DOHH2 (cell line): ENCODE results near the gene RARG.
A peak's percentile ranks its signal among the peaks of the same experiment; 100 is the strongest.

Experiments
- H3F3A ChIP-seq: fragments of 200-600 bp; sonication (generic), shearing (Covaris generic); 2 replicates; pipeline ENCODE4 v1.6.0; 2016; ENCODE audit warnings: antibody characterized with exemption, mild to moderate bottlenecking; ENCODE audit not compliant: control insufficient read depth, insufficient read depth
- H3K27ac ChIP-seq: fragments of 200-600 bp; sonication (generic); 2 replicates; pipeline ENCODE4 v1.5.1; 2014; ENCODE audit warnings: low read depth, mild to moderate bottlenecking, low read length, moderate library complexity
- H3K27me3 ChIP-seq: fragments of 200-600 bp; sonication (generic); 2 replicates; pipeline ENCODE4 v1.6.1; 2014; ENCODE audit warnings: mild to moderate bottlenecking, low read length, mixed read lengths; ENCODE audit not compliant: control insufficient read depth
- H3K36me3 ChIP-seq: fragments of 200-600 bp; sonication (generic); 2 replicates; pipeline ENCODE4 v1.6.1; 2014; ENCODE audit warnings: mild to moderate bottlenecking, low read length, moderate library complexity, mixed read lengths; ENCODE audit not compliant: control insufficient read depth
- H3K4me1 ChIP-seq: fragments of 200-600 bp; sonication (generic); 2 replicates; pipeline ENCODE4 v1.6.1; 2014; ENCODE audit warnings: mild to moderate bottlenecking, low read length, mixed read lengths; ENCODE audit not compliant: control insufficient read depth
- H3K4me2 ChIP-seq: fragments of 200-600 bp; sonication (generic); 2 replicates; pipeline ENCODE4 v1.6.0; 2014; ENCODE audit warnings: mild to moderate bottlenecking, low read length, moderate library complexity
- H3K4me3 ChIP-seq: fragments of 200-600 bp; sonication (generic); 2 replicates; pipeline ENCODE4 v1.5.1; 2014; ENCODE audit warnings: mild to moderate bottlenecking, low read length, mixed read lengths
- H3K79me2 ChIP-seq: fragments of 200-600 bp; sonication (generic); 2 replicates; pipeline ENCODE4 v1.6.1; 2014; ENCODE audit warnings: mild to moderate bottlenecking, low read length, mixed read lengths; ENCODE audit not compliant: control insufficient read depth
- H3K9me2 ChIP-seq: fragments of 200-600 bp; sonication (generic); replicated peaks from 2 replicates; pipeline ENCODE4 v1.6.1; 2014; ENCODE audit warnings: mild to moderate bottlenecking, low read length, mixed read lengths; ENCODE audit not compliant: control insufficient read depth
- H3K9me3 ChIP-seq: fragments of 200-600 bp; sonication (generic); 2 replicates; pipeline ENCODE4 v1.6.1; 2014; ENCODE audit warnings: antibody characterized with exemption, low read length, mixed read lengths; ENCODE audit not compliant: control insufficient read depth, insufficient read depth
- H4K20me1 ChIP-seq: fragments of 200-600 bp; sonication (generic); 2 replicates; pipeline ENCODE4 v1.6.0; 2014; ENCODE audit warnings: low read depth, mild to moderate bottlenecking, antibody characterized with exemption, low read length, moderate library complexity; ENCODE audit not compliant: control insufficient read depth, insufficient read depth
- CTCF ChIP-seq: fragments of 200-600 bp; sonication (generic); IDR thresholded peaks from one replicate; pipeline ENCODE4 v1.5.1; 2014; ENCODE audit warnings: antibody characterized with exemption, mild to moderate bottlenecking, low read depth, low read length; ENCODE audit not compliant: poor library complexity, severe bottlenecking
- EZH2phosphoT487 ChIP-seq: fragments of 200-600 bp; sonication (generic); IDR thresholded peaks from 2 replicates; pipeline ENCODE4 v1.6.1; 2017; ENCODE audit warnings: borderline replicate concordance, mild to moderate bottlenecking, antibody characterized with exemption, low read length, moderate library complexity, mixed read lengths

RARG gene

GRCh38 chr12:53220694-53221202, 11.3 kb downstream of the RARG start:
- H3F3A ChIP-seq: peaks cover 8% of the 10 kb centered on the region
- no peaks in the 10 kb centered on the region for H3K79me2 ChIP-seq
- no peaks in the 10 kb centered on the region for H3K36me3 ChIP-seq
- peaks cover 20% of the 10 kb centered on the region for H3K27me3 ChIP-seq
- H3K4me1 ChIP-seq: peaks cover 49% of the 10 kb centered on the region
- H3K4me3 ChIP-seq: peak overlapping the region; percentile 87
- H4K20me1 ChIP-seq: no peaks in the 10 kb centered on the region
- H3K9me3 ChIP-seq: no peaks in the 10 kb centered on the region
- H3K9me2 ChIP-seq: no peaks in the 10 kb centered on the region
- peak overlapping the region; percentile 100 for H3K4me2 ChIP-seq
- H3K27ac ChIP-seq: peak overlapping the region; percentile 92
- no peak for TF ChIP-seq CTCF
- no peak for TF ChIP-seq EZH2phosphoT487

- peak overlapping the region; percentile 100 for H3K4me2 ChIP-seq
- H3K27me3 ChIP-seq: peaks cover 17% of the 10 kb centered on the region
- H3K4me3 ChIP-seq: peak overlapping the region; percentile 87
- peaks cover 52% of the 10 kb centered on the region for H3K4me1 ChIP-seq
- no peaks in the 10 kb centered on the region for H3K36me3 ChIP-seq
- no peaks in the 10 kb centered on the region for H3K79me2 ChIP-seq
- peaks cover 8% of the 10 kb centered on the region for H3F3A ChIP-seq
- H3K9me2 ChIP-seq: no peaks in the 10 kb centered on the region
- no peaks in the 10 kb centered on the region for H4K20me1 ChIP-seq
- H3K9me3 ChIP-seq: no peaks in the 10 kb centered on the region
- TF ChIP-seq CTCF (no peak), EZH2phosphoT487 (no peak)
- peak overlapping the region; percentile 35 for H3K27ac ChIP-seq
These were observed 11.9 kb downstream of the RARG start for GRCh38 chr12:53219956-53220693.

- Histone ChIP-seq H3K27me3 (peaks cover 15% of the 10 kb centered on the region), H3K79me2 (no peaks in the 10 kb centered on the region), H4K20me1 (no peaks in the 10 kb centered on the region), H3K36me3 (no peaks in the 10 kb centered on the region), H3K9me3 (no peaks in the 10 kb centered on the region), H3K9me2 (no peaks in the 10 kb centered on the region), H3K4me3 (peak overlapping the region; percentile 87), H3K27ac (no peak overlapping the region), H3F3A (peaks cover 8% of the 10 kb centered on the region), H3K4me2 (peak overlapping the region; percentile 100), H3K4me1 (peaks cover 59% of the 10 kb centered on the region)
- TF ChIP-seq CTCF (no peak), EZH2phosphoT487 (no peak)
These were observed 12.6 kb downstream of the RARG start for GRCh38 chr12:53219292-53219955.
